ENCODE results near the gene HLCS.

HLCS gene

GRCh38 chr21:36910581-36911307, 55.7 kb downstream of the HLCS start:
- TF ChIP-seq CTCF (IDR thresholded peaks at IDR 0.05): no peak
- Histone ChIP-seq H3K27ac (no peak overlapping the region), H3K9me3 (no peaks in the 10 kb centered on the region), H3K4me3 (ENCODE audit: low read depth in 1 of 2, low read length in 1 of 2) (no peak overlapping the region), H3K27me3 (no peaks in the 10 kb centered on the region), H3K4me1 (ENCODE audit: control insufficient read depth in 1 of 2, insufficient read depth in 1 of 2, low read depth in 1 of 2, low read length in 1 of 2) (no peaks in the 10 kb centered on the region), H3K36me3 (no peaks in the 10 kb centered on the region)

- no peak overlapping the region for H3K4me3 ChIP-seq (ENCODE audit: low read depth in 1 of 2, low read length in 1 of 2)
- H3K27ac ChIP-seq: no peak overlapping the region
These were observed 56.4 kb downstream of the HLCS start for GRCh38 chr21:36909901-36910561.

DNA sequence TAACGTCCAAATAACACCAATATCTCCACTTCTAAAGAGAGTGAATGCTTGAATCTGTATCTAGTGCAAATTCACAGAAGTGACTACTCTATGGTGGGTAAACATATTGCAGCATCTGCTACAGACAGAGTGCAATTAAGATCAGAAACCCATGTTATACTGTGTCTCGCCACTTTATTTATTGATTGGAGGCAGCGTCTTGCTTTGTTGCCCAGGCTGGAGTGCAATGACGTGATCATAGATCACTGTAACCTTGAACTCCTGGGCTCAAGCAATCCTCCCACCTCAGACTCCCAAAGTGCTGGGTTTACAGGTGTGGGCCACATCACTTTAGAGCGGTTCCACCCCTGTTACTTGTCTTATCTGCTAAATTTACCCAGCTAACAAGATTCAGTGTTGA, 57.0 kb downstream of the HLCS start:
- no peaks in the 10 kb centered on the region for H3K9me3 ChIP-seq
- no peaks in the 10 kb centered on the region for H3K36me3 ChIP-seq
- H3K4me3 ChIP-seq (ENCODE audit: low read depth in 1 of 2, low read length in 1 of 2): no peak overlapping the region
- no peak for TF ChIP-seq CTCF (IDR thresholded peaks at IDR 0.05)
- H3K4me1 ChIP-seq (ENCODE audit: control insufficient read depth in 1 of 2, insufficient read depth in 1 of 2, low read depth in 1 of 2, low read length in 1 of 2): no peaks in the 10 kb centered on the region
- no peaks in the 10 kb centered on the region for H3K27me3 ChIP-seq
- no peak overlapping the region for H3K27ac ChIP-seq

More at GRCh38 chr21:36909901-36910561, 56.4 kb downstream of the HLCS start:
- Histone ChIP-seq H3K4me1 (ENCODE audit: control insufficient read depth in 1 of 2, insufficient read depth in 1 of 2, low read depth in 1 of 2, low read length in 1 of 2) (no peaks in the 10 kb centered on the region), H3K36me3 (no peaks in the 10 kb centered on the region), H3K27me3 (no peaks in the 10 kb centered on the region), H3K9me3 (no peaks in the 10 kb centered on the region)
- no peak for TF ChIP-seq CTCF (IDR thresholded peaks at IDR 0.05)

DNA sequence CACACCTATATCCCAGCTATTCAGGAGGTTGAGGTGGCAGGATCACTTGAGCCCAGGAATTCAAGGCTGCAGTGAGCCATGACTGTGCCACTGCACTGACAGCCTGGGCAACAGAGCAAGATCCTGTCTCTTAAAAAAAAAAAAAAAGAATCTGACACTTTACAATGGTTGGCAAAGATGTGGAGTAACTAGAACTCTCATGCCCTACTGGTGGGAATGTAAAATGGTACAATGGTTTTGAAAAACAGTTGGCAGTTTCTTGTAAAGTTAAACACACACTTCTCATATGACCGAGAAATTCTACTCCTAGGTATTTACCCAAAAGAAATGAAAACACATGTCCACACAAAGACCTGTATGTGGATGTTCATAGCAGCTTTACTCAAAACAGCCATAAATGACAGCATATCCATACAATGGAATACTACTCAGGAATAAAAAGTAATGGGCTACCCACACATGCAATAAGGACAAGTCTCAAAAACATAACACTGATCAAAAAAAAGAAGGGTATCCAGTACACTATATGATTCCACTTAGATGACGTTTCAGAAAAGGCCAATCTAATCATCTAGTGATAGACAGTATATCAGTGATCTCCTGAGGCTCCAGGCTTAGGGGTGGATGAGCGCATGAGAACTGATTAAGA, 58.1 kb downstream of the HLCS start:
- Histone ChIP-seq H3K4me1 (ENCODE audit: control insufficient read depth in 1 of 2, insufficient read depth in 1 of 2, low read depth in 1 of 2, low read length in 1 of 2) (no peaks in the 10 kb centered on the region), H3K36me3 (no peaks in the 10 kb centered on the region), H3K4me3 (ENCODE audit: low read depth in 1 of 2, low read length in 1 of 2) (no peak overlapping the region), H3K27ac (no peak overlapping the region), H3K27me3 (no peaks in the 10 kb centered on the region), H3K9me3 (no peaks in the 10 kb centered on the region)
- TF ChIP-seq CTCF (IDR thresholded peaks at IDR 0.05): no peak

DNA sequence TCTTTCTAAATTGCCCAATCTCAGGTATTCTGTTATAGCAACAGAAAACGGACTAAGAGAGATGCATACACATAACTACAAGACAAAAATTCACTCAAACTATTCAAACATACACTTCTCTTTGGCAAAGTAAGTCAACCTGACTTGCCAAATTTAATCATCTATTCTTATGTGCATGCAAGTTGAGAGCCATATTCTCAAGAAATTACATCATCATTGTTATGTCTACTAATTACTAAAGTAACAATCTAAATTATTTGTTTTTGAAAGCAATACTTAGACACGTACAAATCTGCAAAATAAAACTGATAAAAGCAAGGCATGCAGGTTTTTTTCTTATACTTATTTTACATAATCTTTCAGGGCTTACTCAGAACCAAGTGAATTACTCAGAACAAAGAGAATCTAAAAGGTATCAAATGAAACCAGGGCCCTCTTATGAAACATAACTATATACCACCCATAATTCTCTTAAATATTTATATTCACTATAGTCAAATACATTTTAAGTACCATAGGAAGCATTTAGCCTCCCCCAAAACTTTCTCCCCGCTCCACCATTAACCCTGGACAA, 62.3 kb downstream of the HLCS start:
- TF ChIP-seq CTCF (IDR thresholded peaks at IDR 0.05): no peak
- no peaks in the 10 kb centered on the region for H3K9me3 ChIP-seq
- no peak overlapping the region for H3K27ac ChIP-seq
- H3K4me3 ChIP-seq (ENCODE audit: low read depth in 1 of 2, low read length in 1 of 2): no peak overlapping the region
- H3K36me3 ChIP-seq: no peaks in the 10 kb centered on the region
- H3K27me3 ChIP-seq: no peaks in the 10 kb centered on the region
- H3K4me1 ChIP-seq (ENCODE audit: control insufficient read depth in 1 of 2, insufficient read depth in 1 of 2, low read depth in 1 of 2, low read length in 1 of 2): no peaks in the 10 kb centered on the region
